PFSK-1 (cell line): ENCODE results near the gene CACNA1D.

Source experiments
- FOXP2 ChIP-seq: optimal IDR thresholded peaks from 2 replicates; pipeline ENCODE3; 2011; ENCODE audit warnings: borderline replicate concordance, control low read depth, inconsistent platforms; ENCODE audit not compliant: insufficient read depth; ENCODE audit errors: extremely low read length, extremely low read depth
- POLR2AphosphoS5 ChIP-seq: IDR thresholded peaks from 2 replicates; pipeline ENCODE4 v1.6.1; 2012; ENCODE audit warnings: low read depth, mild to moderate bottlenecking, control low read depth, low read length, moderate library complexity
- SIN3A ChIP-seq: IDR thresholded peaks from 2 replicates; pipeline ENCODE4 v1.6.1; 2012; ENCODE audit warnings: mild to moderate bottlenecking, low read length, moderate library complexity, borderline replicate concordance; ENCODE audit not compliant: insufficient read depth
- TAF1 ChIP-seq: IDR thresholded peaks from 2 replicates; pipeline ENCODE4 v1.6.1; 2012; ENCODE audit warnings: low read length, control low read depth, borderline replicate concordance; ENCODE audit not compliant: insufficient read depth
- TF ChIP-seq, protein P1 (sequence below), 2 experiments: IDR thresholded peaks; 2 replicates each; pipeline versions ENCODE4 v1.6.1 to v1.8.0; 2011 to 2012; ENCODE audit warnings: low read depth in 2 of 2, low read length in 2 of 2, control low read depth in 1 of 2, inconsistent platforms in 1 of 2, mild to moderate bottlenecking in 1 of 2, moderate library complexity in 1 of 2; ENCODE audit not compliant: insufficient read depth in 1 of 2

- TF ChIP-seq POLR2AphosphoS5, result no peak
- TF ChIP-seq, protein P1, sequence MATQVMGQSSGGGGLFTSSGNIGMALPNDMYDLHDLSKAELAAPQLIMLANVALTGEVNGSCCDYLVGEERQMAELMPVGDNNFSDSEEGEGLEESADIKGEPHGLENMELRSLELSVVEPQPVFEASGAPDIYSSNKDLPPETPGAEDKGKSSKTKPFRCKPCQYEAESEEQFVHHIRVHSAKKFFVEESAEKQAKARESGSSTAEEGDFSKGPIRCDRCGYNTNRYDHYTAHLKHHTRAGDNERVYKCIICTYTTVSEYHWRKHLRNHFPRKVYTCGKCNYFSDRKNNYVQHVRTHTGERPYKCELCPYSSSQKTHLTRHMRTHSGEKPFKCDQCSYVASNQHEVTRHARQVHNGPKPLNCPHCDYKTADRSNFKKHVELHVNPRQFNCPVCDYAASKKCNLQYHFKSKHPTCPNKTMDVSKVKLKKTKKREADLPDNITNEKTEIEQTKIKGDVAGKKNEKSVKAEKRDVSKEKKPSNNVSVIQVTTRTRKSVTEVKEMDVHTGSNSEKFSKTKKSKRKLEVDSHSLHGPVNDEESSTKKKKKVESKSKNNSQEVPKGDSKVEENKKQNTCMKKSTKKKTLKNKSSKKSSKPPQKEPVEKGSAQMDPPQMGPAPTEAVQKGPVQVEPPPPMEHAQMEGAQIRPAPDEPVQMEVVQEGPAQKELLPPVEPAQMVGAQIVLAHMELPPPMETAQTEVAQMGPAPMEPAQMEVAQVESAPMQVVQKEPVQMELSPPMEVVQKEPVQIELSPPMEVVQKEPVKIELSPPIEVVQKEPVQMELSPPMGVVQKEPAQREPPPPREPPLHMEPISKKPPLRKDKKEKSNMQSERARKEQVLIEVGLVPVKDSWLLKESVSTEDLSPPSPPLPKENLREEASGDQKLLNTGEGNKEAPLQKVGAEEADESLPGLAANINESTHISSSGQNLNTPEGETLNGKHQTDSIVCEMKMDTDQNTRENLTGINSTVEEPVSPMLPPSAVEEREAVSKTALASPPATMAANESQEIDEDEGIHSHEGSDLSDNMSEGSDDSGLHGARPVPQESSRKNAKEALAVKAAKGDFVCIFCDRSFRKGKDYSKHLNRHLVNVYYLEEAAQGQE (IDR thresholded peaks at IDR 0.05; ENCODE audit: insufficient read depth in 1 of 2, low read depth in 2 of 2, low read length in 2 of 2), result no peak
- no peak for TF ChIP-seq SIN3A
- no peak for TF ChIP-seq TAF1
- TF ChIP-seq FOXP2, result no peak
Measured at GRCh38 chr3:53496392-53496670, 1.9 kb downstream of the CACNA1D start.
